Smooth muscle cell of the umbilical artery (primary cell): ENCODE measurements around the gene ZNF26. TPM values are rescaled to one million over a fixed set of nuclear protein-coding genes. Genes with fewer than 3 reads are reported as not detected.

ENCODE experiments used
- total RNA-seq: library from RNA; depleted of rRNA; stranded (reverse); fragments of >200 nt; gene quantifications from 2 replicates; pipeline ENCODE4 v1.2.3, GENCODE V29; 2014

ZNF26 gene, protein sequence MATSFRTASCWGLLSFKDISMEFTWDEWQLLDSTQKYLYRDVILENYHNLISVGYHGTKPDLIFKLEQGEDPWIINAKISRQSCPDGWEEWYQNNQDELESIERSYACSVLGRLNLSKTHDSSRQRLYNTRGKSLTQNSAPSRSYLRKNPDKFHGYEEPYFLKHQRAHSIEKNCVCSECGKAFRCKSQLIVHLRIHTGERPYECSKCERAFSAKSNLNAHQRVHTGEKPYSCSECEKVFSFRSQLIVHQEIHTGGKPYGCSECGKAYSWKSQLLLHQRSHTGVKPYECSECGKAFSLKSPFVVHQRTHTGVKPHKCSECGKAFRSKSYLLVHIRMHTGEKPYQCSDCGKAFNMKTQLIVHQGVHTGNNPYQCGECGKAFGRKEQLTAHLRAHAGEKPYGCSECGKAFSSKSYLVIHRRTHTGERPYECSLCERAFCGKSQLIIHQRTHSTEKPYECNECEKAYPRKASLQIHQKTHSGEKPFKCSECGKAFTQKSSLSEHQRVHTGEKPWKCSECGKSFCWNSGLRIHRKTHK
- 16.2 and 16.6 TPM in 2 replicates for total RNA-seq

DNA sequence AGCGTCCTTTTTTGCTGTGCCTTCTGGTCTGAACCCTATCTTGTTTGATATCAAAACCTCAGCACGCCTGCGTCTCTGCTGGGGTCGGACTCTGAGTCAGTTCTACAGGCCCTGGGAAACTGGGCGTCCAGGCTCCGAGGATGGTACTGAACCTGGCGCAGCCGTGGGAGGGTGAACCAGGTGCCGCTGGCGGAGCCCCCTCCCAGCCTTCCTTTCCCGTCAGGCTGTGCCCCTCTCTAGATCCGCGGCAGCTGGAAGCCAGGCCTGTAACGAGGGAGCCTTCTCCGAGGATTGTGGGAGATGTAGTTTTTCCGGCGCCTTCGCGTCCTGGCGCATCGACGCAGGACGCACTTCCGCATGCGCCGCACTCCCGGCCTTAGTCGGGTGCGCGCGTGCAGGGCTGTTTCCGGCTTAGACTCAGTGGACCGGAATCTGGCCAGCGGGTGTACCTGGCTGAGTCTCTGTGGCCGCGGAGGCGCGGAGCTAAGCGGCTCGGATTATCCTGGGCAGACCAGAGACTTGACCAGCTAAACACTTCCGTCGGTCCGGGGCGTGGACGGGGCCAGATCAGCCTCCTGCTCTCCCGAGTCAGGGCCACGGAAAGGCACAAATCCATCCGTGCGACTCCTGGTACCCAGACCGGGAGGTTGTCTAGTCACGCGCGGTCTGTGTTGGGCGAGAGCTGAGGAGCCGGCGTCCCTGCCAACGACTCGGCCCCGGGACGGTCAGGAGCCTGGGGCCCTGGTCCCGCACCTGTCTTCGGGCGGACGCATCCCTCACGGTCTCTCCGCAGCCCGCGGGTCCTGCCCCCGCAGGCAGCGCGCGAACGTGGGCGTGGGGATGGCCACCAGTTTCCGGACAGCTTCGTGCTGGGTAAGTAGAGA, at the start of gene ZNF26:
ZNF26 (plus strand) TSS at position 367 of the 884 bp plus-strand sequence; CDS start at position 841, 474 bp downstream.

DNA sequence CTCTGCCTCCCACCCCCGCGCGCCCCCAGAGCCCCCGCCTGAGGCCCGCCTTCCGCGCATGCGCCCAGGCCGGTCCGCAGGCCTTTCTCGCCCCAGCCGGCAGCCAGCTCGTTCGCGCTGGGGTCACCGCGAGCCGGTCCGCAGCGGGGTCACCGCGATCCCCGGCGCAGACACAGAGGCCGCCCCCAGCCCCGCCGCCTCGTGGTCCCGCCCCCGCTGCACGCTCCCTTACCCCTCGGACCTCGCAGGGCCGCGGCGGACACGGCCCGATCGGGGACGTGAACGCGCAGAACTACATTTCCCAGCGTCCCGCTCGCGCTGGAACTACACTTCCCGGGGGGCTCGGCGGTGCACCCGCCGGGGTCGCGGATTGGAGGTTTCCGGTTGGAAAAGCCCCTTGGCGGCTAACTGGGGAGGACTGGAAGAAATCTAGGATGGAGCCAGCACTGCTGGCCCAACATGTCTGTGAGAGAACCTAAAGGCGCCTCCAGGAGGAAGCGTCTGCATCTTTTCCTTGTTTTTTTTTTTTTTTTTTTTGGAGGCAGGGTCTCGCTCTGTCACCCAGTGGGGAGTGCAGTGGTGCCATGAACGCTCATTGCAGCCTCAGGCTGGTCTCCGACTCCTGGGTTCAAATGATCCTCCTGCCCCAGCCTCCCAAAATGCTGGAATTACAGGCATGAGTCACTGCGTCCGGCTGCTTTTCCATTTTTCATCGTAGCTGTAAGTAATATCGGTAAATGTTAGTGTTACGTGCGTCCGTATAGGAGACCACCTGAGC, 30.0 kb upstream of the ZNF26 start, which contains the start of gene ZNF605:
ZNF605 (minus strand) TSS at position 296 of the 778 bp plus-strand sequence. CDS start 10,671 bp downstream, outside the sequence.

DNA sequence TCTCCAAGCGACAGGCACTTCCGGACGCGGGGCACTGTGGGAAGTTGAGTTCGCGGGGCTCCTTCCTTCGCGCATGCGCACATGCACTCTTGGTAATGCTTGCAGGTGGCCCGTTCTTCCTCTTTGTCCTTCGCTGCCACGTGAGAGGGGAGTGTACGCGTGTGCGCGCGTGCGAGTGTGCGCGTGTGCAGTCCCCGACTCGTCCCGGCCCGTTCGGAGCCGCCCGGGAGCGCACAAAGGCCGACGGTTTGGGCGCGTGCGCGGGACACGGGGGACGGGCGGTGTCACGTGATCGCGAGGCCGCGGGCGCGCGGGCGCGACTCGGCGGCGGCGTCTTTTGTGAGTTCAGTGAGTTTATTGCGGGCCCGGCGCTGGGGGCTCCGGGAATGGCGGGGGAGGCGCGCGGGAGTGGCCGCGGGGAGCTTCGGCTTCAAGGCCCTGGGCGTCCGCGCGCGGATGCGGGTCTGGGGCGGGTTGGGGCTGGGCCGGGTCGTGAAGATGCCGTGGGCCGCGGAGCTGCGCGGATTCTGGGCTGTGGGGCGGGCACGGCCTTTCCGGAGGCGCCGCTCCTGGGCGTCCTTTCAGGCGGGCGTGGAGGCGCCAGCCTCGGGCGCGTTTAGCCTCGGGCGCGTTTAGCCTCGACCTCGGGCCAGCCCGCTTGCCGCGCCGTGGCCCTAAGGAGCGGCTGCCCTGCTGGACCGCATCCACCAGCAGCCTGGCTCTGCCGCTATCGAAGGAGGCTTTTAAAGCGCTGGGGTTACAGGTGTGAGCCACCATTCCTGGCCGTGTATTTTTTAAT, 51.2 kb downstream of the ZNF26 start, which contains the start of gene ZNF84:
ZNF84 (plus strand) TSS at position 303 of the 799 bp plus-strand sequence. CDS start 3,959 bp downstream, outside the sequence.

Other genes starting within 250 kb of the ZNF26 start
- gene ANKLE2, start 224.5 kb upstream of the ZNF26 start, total RNA-seq: 75.4 and 78.0 TPM in 2 replicates
- 207 and 287 TPM in 2 replicates for gene GOLGA3, start 157.5 kb upstream of the ZNF26 start, total RNA-seq
- 33.0 and 52.1 TPM in 2 replicates for gene CHFR, start 98.8 kb upstream of the ZNF26 start, total RNA-seq
- gene ZNF605, start 30.1 kb upstream of the ZNF26 start, total RNA-seq: 13.7 and 19.7 TPM in 2 replicates
- 23.2 and 29.0 TPM in 2 replicates for gene ZNF84, start 51.1 kb downstream of the ZNF26 start, total RNA-seq
- 19.9 and 21.6 TPM in 2 replicates for gene ZNF140, start 94.6 kb downstream of the ZNF26 start, total RNA-seq
- 0.89 and 1.4 TPM in 2 replicates for gene ZNF891, start 143.9 kb downstream of the ZNF26 start, total RNA-seq
- 8.6 and 12.8 TPM in 2 replicates for gene ZNF10, start 144.3 kb downstream of the ZNF26 start, total RNA-seq
- gene ZNF268, start 195.1 kb downstream of the ZNF26 start, total RNA-seq: 25.2 and 30.6 TPM in 2 replicates
- not detected in 2 replicates for gene ANHX, start 249.5 kb downstream of the ZNF26 start, total RNA-seq